HG02623 (cell line): ENCODE measurements around the gene ADAM19.

ENCODE experiments used
- ATAC-seq: cut with Tn5 transposase; IDR thresholded peaks from one replicate; pipeline ENCODE4 v1.9.1; 2021; ENCODE audit warnings: moderate library complexity; ENCODE audit not compliant: unreplicated experiment

Gene ADAM19

DNA sequence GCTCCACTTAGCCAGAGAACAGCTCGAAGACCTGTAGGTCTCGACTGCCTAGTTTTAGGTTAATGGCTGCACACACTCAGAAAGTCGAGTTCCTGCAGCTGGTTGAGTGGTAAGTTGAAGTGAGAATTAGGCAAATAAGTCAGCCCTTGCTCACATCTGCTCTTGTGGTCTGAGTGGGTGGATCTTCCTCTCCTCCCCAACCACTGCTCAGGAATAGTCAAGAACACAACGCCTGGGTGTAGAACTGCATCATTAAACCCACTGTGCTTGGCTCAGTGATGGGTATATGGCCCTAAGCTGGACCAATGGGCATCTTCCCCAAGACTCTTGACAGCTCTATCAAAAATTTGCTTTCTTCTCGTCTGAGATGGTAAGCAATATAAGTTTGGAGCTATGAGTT lies 20.9 kb upstream of the ADAM19 start:
- ATAC-seq = peak; percentile 67

DNA sequence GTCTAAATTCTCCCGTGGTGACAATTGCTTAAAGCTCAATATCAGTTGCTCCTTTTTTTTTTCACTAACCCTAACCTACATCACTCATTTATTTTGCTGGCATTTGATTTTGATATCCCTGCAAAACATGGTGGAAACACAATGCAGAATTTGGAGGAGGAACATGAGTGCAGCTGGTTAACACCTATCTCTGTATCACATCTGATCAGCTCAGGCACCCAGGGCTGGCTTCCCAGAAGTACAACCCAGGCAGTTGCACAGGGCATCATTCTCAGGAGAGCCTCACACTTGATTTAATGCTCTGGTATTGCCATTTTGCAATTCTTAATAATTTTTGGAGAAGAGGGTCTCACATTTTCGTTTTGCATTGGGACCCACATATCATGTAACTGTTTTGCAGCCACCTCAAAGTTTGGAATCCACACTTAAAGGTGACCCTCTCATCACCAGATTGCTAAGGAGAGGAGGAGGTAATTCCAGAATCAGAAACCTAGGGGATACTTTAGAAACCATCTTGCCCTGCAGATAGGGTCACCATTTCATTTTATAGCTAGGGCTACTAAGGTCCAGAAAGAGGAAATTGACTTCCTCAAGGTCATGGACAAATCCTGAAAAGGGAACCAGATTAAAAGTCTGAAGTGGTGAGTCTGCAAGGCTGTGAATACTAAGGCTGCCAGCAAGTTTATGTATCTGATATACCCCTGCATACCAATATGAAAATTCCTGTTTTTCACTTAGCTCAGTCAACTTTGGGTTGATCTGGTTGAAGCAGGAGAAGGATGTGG lies 19.3 kb upstream of the ADAM19 start:
- no peak for ATAC-seq

DNA sequence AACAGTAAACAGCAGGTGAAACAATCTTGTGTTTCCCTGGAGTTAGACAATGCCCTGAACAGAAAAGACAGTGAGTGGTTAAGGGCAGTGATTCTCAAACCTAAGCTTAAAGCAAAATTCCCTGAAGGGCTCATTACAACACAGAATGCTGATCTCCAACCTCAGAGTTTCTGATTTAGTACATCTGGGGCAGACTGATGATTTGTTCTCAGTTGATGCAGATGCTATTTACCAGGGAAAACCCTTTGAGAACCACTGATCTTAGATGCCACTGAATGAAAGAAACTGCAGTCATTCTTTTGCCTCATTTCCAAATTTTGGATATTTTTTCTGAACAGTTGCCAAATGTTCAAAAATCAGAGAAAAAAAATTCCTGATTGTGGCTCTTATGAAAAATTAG lies 18.7 kb upstream of the ADAM19 start:
- ATAC-seq = no peak

DNA sequence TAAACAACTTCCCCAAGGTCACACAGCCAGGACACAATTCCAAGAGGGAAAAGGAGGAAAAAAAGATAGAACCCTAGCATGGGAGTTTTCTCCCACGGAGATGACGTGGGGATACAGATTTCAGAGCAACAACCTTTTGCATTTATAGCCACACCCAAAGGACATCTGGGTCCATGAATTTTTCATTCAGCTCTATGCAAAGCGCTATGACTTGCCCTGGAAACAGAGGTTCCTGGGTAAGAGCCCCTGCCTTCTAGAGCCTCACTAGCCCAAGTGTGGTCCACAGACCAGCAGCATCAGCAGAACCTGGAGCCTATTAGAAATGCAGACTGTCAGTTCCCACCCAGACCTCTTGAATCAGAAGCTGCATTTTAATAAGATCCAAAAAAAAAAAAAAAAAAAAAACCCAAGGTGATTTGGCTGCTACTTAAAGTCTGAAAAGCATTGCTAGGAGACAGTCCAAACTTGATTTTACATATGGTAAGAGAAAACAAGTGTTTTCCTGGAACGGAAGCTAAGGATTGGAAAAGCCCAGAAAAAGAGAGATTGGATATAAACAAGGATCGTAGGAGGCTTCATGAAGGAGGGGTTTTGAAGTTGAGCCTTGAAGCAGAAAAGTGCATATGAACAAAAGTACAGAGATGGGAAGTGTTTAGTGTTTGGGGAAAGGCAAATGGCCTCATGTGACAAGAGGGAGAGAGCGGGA lies 17.6 kb upstream of the ADAM19 start:
- ATAC-seq = no peak

DNA sequence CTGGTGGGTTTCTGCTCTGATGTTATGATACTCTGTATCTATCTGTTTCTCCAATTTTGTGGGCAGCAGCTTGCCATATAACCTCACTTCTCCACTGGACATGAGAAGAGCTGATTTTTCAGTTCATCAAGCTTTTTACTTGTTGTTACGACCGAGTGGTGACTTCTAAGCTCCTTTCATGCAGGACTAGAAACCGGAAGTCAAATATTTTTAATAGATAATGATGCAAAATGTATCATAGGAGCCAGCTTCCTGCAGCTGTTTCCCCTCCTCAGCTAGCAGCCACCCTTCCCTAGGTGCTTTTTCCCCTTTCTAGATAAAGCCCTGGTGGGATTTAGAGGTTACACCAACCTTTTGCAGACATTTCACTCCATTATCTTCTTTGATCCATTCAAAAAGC lies 17.0 kb upstream of the ADAM19 start:
- no peak for ATAC-seq

DNA sequence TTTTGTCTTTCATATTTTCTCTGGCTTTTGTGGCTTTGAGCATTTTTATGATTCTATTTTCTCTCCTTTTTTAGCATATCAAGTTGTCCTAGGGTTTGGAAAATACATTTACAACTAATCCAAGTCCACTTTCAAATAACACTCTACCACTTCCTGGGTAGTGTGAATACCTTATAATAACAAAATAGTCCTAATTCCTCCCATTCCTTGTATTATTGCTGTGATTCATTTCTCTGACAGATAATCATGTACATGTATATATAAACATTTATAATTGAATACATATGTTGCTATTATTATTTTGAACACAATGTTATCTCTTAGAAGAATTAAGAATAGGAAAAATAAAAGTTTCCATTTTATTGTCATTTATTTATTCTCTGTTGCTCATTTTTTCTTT lies 14.9 kb upstream of the ADAM19 start:
- no peak for ATAC-seq

DNA sequence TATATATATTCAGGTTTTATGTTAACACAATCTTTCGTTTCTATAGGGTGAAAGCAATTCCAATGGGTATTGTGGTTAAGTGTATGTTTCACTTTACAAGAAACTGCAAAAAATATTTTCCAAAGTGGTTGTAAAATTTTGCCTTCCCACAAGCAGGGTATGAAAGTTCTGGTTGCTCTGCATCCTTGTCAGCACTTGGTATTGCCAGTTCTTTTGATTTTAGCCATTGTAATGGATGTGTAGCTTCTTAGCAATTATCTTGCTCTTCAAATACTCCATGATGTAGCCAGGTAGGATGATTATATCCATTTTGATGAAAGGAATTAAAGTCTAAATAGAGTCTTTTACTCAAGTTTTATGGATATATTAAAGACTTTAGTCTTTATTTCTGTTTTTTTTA lies 9.1 kb upstream of the ADAM19 start:
- no peak for ATAC-seq

DNA sequence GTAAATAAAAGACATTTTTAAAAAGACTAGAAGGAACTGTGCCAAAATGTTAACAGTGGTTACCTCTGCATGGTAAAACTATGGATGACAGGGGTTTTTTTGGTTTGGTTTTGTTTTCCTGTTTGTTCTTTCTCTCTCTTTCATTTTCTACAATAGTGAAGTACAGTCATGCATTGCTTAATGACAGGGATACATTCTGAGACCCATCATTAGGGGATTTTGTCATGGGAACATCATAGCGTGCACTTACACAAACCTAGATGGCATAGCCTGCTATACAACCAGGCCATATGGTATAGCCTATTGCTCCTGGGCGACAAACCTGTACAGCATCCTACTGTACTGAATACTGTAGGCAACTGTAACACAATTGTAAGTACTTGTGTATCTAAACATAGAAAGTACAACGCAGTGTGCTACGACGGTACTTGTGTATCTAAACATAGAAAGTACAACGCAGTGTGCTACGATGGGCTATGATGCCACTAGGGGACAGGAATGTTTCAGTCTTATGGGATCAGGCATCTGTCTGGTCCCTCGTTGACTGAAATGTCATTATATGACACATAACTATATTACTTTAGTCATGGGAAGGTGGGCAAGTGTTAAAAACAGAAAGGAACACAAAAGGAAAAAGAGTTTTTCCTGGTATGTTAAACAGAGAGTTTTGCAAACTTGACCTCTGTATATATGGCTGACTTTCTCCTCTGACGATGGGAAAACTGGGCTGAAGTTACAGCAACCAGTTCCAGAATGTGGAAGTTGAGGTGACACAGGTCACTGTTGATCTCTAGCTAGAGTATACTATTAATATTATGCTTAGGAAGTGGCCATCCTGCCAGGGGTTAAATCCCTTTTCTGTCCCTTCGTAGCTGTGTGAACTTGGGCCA lies 7.4 kb upstream of the ADAM19 start:
- peak; percentile 71 for ATAC-seq

DNA sequence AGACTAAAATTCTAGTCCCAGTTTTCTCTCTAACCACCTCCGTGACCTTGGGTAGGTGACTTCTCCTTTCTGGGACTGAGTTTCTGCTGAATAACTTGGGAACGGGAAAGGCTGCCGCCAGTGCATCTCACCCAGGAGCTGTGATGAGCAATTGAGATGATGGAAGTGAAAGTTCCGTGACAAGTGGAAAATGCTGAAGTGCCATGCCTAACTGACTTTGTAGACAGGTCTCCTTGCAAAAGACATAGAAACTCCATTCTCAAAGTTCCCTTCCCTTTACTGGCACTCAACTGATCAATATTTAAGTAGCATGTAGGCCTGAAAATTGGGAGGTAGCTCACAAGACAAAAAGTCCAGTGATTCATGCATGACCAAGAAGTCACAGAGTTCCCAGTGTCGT lies 6.3 kb upstream of the ADAM19 start:
- no peak for ATAC-seq

DNA sequence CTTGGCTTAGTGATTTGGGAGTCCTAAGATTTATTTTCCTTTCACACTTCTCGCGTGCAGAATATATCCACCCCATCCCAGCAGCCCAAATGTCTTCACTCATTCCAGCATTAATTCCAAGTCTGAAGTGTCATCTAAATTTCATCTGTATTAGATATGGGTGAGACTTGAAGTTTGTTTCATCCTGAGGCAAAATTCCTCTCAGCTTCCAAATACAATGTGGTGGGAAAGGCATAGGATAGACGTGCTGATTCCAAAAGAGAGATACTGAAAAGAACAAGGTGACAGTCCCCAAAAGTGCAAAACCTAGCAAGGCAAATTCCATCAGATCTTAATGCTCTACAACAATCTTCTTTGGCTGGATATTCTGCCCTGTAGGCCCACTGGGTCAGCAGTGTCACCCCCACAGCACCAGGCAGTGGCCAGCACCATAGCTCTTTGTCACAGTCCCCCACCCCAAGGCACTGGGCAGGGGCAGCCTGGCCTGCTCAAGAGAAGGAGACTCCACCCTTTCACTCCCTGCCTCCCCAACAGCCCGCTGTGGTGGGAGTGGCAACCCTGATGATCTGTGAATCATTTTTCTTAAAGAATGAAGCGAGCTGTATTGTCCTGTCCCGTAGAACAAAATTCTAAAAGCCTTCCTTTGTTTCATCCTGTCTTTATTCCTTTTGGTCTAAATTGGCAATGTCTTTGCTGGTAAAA lies 2.7 kb upstream of the ADAM19 start:
- no peak for ATAC-seq

DNA sequence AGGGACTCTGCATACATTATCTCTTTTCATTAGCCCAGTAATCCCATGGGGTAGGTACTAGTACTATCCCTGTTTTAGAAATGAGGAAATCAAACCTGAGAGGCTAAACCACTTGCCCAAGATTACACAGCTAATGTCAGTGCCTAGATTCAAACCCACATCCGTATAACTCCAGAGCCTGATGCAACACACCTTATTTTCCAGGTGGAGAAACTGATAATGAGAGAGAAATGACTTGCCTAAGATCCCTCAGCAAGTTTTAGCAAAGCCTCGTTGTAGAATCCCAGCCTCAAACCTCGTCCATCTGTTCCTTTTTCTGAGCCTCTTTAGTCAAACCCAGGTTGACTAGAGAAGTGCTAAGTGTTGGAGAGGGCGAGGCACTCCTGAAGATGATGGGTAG lies 1.1 kb upstream of the ADAM19 start:
- ATAC-seq = no peak

DNA sequence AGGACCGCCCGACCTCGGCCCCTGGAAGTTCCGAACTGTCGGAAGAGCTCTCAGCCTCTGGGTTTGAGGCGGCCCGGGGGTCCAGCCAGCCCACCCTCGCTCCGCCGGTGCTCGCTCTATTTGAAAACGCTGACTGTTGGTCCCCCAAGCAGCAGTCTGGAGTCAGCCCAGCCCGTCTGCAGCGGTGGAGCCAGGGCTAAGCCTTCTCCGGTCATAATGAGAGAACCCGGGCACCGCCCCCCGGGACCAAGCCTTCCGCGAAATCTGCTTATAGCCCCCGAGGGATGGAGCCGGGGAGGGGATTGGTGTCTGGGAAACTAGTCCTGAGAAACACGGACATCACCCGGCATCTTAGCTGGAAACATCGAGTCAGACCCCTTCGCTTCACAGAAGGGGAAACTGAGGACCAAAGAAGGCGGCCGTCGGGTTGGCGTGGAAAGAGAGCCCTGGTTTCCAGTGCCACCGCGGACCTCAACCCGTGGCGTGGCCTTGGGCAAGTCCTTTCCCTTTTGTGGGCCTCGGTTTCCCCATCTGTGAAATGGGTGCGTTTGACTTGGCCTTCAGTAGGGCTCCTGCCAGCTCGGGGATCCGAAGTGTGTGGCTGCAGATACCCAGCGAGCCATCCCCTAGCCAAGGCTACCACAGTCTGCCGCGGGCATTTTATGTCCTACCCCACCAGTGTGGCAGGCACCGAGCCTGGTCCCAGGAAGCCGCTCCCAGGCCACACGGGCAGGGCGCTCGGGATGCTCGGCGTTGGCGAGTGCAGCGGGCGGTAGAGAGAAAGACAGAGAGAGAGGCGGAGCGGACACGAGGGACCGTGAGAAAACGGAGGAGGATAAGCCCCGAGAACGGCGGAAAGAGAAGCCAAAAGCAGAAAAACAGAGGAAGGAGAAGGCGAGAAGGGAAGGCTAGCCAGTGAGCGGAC lies 857 bp downstream of the ADAM19 start:
- peak; percentile 1 for ATAC-seq

DNA sequence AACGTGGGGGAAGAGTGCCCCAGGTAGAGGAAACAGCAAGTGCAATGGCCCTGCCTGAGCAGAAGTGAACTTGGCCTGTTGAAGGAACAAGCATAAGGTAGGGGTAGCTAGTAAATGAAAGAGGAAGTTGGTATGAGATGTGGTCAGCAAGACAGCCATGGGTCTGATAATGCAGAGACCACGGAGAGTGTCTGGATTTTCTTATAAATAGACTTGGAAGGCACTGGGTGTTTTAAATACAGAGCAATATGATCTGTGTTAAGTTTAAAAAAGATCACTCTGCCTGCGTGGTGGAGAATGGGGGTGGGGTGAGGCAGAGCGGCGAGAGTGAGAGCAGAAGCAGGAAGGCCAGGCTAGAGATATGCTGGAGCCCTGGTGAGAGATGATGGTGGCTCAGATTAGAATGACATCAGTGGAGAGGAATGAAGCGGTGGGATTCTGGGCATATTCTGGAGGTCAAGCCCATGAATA lies 4.2 kb downstream of the ADAM19 start:
- peak; percentile 83 for ATAC-seq

DNA sequence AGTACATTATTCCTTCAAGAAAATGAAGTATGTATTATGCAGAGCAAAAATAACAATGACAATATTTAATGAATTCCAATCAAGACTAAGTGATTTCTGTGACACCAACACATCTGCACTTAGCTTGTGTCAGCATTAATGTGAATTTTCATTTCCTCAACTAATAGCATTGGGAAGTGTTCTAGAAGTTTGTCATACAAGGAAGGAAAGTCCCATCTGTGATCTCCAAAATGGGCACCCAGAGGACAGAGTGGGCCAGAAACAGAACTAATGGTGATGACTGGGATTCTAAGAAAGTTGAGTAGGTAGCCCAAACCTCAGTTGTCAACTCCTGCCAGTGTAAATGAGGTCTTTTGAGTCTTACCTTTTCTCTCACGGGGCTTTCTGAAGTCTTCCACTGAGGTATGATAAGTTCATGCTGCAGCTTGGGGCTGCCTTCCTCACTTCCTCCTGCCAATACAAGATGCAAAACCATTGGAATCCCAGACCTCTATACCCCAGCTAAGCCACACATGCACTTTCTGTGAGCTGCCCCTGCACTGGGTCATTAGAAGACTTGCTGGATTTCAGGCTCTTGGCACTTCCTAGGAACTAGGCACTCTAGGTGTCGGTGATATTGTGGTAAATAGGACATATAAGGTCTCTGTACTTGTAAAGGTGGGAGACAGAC lies 4.9 kb downstream of the ADAM19 start:
- no peak for ATAC-seq

DNA sequence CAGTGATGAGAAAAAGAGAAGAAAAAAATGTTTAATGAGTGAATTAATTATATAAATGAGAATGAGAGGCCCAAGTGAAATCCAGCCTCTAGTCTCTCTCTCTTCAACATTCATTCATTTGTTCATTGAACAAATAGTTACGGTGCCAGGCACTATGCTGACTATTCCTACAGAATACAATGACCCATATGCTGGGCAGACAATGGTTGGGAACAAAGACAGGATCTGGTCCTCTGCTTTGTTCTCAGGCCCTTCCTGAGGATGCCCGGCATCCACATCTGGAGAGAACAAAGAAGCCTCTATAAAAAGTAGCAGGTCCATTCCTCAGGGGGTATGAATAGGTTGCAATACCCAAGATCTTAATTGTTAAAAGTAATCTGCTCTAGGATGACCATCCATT lies 6.9 kb downstream of the ADAM19 start:
- no peak for ATAC-seq

DNA sequence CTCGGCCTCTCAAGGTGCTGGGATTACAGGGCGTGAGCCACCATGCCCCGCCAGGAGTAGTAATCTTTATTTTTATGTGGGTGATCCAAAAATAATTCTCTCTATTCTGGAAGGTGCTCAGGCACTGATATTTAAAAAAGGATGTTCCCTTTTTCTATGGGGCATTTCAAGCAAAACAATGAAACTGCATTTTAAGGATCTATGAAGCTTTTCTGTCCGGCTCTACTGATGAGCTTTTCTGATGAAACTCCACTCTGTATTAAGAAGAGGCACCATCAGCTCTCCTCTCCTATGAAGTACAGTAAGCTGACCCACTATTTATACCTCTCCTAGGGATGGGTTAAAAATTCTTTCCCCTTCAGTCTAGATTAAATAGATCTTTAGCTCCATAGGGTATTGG lies 7.4 kb downstream of the ADAM19 start:
- no peak for ATAC-seq

DNA sequence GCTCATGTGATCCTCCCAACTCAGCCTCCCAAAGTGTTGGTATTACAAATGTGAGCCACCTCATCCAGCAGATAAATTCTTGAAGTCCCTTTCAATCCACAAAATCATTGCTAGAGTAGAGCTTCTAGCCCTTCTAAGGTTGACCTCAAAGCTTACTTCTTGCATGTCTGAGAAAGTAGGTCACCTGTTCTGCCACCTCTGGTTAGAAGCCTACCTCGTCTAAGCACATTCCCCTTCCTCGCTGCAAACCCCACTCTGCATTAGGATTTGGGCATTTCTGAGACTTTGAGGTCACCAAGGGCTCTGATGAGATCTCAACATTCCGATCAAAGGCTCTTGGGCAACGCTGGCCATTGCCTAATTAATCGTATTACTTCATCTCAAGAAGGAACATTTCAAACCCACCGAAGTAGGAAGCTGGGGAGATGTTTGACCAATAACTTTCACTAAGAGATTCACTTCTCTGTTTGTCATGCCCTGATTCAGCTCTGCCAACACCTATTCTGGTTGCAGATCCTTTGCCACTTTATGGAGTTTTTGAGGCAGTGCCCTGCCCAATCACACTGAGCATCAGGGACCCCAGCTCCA lies 8.6 kb downstream of the ADAM19 start:
- ATAC-seq = no peak

DNA sequence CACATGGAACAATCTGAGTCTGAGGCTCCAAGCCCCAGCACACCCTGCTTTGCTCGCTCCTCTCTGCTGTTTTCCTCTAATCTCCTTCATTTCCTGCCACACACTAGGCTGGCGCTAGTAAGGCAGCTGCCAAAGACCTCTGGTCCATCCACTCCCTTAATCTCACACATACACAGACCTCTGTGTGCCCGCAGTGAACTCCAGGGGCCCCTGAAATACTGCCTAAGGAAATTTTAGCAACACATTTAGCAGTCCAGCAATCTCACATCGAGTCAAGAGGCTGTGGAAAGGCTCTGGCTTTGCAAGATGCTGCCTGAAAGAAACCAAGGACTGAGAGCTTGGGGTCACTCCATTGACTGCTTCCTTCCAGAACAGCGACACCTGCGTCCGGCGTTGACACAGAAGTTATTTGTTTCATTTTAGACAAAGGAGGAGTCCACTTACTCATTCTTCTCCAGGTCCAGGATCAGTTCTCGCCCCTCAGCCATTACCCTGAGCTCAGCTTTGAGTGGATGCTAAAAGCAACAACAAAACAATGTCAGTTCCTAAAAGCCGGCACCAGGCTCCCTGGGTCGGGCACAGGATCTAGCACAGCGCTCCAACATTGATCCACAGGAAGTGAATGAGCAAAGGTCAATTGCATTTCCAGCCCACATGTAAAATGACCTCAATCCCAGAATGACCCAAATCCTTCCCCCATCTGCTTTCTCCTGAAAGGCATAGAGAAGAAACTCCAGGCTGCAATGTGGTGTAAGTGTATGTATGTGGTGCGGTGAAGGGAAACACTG lies 11.5 kb downstream of the ADAM19 start:
- ATAC-seq = no peak
